Measurements from ENCODE around the gene CPLX1.

DNA sequence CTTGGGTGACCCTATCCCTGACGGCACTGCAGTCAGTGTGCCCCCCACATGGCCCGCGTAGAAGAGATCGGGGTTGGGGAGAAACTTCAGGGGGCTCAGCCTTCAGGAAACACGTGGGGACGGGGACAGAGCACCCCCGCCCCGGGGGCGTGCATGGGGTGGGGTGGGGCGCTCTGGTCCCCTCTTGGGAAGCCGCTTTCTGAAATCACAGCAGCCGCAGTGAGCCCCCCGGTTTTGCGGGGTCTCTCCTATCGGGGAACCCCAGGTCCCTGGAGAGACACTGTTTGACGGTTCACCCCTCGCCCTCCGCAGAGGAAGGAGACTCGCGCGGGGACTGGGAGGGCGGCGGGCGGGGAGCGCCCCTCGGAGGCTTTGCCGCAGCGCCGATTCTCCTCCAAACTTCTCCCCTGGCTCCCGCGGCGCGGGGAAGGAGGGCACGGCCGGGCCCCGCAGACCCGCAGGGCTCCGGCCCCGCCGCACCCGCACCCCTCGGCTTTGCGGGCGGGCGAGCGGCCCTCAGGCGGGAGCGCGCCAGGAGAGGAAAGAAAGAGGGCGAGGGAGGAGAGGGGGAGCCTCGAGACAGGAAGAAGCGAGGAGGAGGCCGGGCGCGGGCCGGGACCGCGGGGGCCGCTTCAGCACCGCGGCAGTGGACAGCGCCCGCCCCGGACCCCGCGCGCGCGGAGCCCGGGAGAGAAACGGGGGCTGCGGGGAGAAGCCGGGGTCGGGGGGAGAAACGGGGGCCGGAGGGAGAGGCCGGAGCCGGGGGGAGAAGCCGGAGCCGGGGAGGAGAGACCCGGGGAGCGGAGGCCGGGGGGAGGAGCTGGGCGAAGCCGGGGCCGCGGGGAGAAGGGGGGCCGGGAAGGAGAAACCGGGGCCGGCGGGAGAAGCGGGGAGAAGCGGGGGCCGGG, 612 bp downstream of the CPLX1 start:
- TF ChIP-seq POLR2A (IDR thresholded peaks at IDR 0.05; ENCODE audit: low read depth, low read length) (no peak), POLR2AphosphoS5 (IDR thresholded peaks at IDR 0.05; ENCODE audit: low read depth, low read length) (no peak), TAF1 (IDR thresholded peaks at IDR 0.05; ENCODE audit: low read depth, low read length) (no peak), POU2F2 (IDR thresholded peaks at IDR 0.05; ENCODE audit: low read depth, low read length) (no peak), SPI1 (IDR thresholded peaks at IDR 0.05; ENCODE audit: low read depth, low read length) (no peak)

All from GM12891 (cell line).